GM12878 (cell line): Measurements from ENCODE around the gene RASGRF2. TPM values are rescaled to one million over a fixed set of nuclear protein-coding genes. Genes with fewer than 3 reads are reported as not detected.

Source experiments
- ATAC-seq: fragments of 200-7000 bp; cut with Tn5 transposase; 3 replicates; pipeline ENCODE4 v1.9.1; 2020; ENCODE audit warnings: mild to moderate bottlenecking, moderate library complexity
- BruUV-seq: library from RNA; stranded (reverse); fragments of 400-500 nt; replicated peaks from 2 replicates; lab custom pipeline; 2021; lab: Mats Ljungman, UMichigan
- CTCF ChIA-PET: fragments of 300-600 bp; sonication (Branson Sonifier 250); formaldehyde crosslinking; extraction: SDS; loops from one replicate; lab custom pipeline; 2021; ENCODE audit warnings: inconsistent platforms; lab: Yijun Ruan, JAX
- POLR2A ChIA-PET: fragments of 350-600 bp; formaldehyde crosslinking; extraction: SDS; loops from one replicate; lab custom pipeline; 2021; ENCODE audit warnings: inconsistent platforms; lab: Charles Lee
- RAD21 ChIA-PET: fragments of 300-600 bp; sonication (Branson Sonifier 250); formaldehyde crosslinking; loops from one replicate; lab custom pipeline; 2023; ENCODE audit warnings: antibody characterized with exemption; ENCODE audit not compliant: unreplicated experiment; lab: Charles Lee
- SMC1A ChIA-PET: fragments of 300-600 bp; sonication (Branson Sonifier 250); formaldehyde crosslinking; loops from one replicate; lab custom pipeline; 2023; ENCODE audit not compliant: unreplicated experiment, uncharacterized antibody; lab: Charles Lee
- DNase-seq: peaks from one replicate; pipeline ENCODE4 v3.0.0-alpha.2; 2011; ENCODE audit warnings: low read depth, low spot score
- FAIRE-seq: peaks from 3 replicates; lab custom pipeline; 2011; peaks lifted over from hg19 to GRCh38; lab: Jason Lieb, UNC
- H2AFZ ChIP-seq: 2 replicates; pipeline ENCODE4 v1.6.0; 2011; ENCODE audit warnings: low read depth, low read length, control low read depth; ENCODE audit not compliant: control insufficient read depth
- H3K27ac ChIP-seq: 2 replicates; pipeline ENCODE4 v1.5.1; 2011; ENCODE audit warnings: control low read depth; ENCODE audit not compliant: control insufficient read depth, insufficient read depth
- H3K27me3 ChIP-seq, 2 experiments: replicated peaks in 1 of 2; 2 replicates each; pipeline versions ENCODE4 v1.6.0 to v1.6.1; 2011; ENCODE audit warnings: low read length in 1 of 2; ENCODE audit not compliant: control insufficient read depth in 2 of 2, insufficient read depth in 2 of 2
- H3K36me3 ChIP-seq, 2 experiments: 2 replicates each; pipeline ENCODE4 v1.5.1; 2011; ENCODE audit warnings: low read length in 1 of 2; ENCODE audit not compliant: control insufficient read depth in 2 of 2, insufficient read depth in 2 of 2
- H3K4me1 ChIP-seq: 2 replicates; pipeline ENCODE4 v1.6.1; 2011; ENCODE audit warnings: mild to moderate bottlenecking, low read length, moderate library complexity, mixed read lengths; ENCODE audit not compliant: control insufficient read depth, insufficient read depth
- H3K4me2 ChIP-seq: 2 replicates; pipeline ENCODE4 v1.6.0; 2011; ENCODE audit warnings: control low read depth; ENCODE audit not compliant: control insufficient read depth, insufficient read depth
- H3K4me3 ChIP-seq: fragments of 200-600 bp; sonication (generic); 2 replicates; pipeline ENCODE4 v1.5.1; 2016
- H3K79me2 ChIP-seq: 2 replicates; pipeline ENCODE4 v1.6.0; 2011; ENCODE audit warnings: low read length; ENCODE audit not compliant: control insufficient read depth, insufficient read depth
- H3K9ac ChIP-seq: 2 replicates; pipeline ENCODE4 v1.8.0; 2011; ENCODE audit warnings: low read length, control low read depth, mixed read lengths; ENCODE audit not compliant: control insufficient read depth, insufficient read depth
- H3K9me3 ChIP-seq: replicated peaks from 3 replicates; pipeline ENCODE4 v1.5.1; 2011; ENCODE audit warnings: mild to moderate bottlenecking, low read length; ENCODE audit not compliant: control insufficient read depth, insufficient read depth
- H4K20me1 ChIP-seq: 2 replicates; pipeline ENCODE4 v1.6.0; 2011; ENCODE audit not compliant: control insufficient read depth, insufficient read depth
- BRCA1 ChIP-seq: IDR thresholded peaks from 2 replicates; pipeline ENCODE4 v1.6.1; 2011; ENCODE audit warnings: low read depth, low read length, improper control_type of control experiment
- ESRRA ChIP-seq: IDR thresholded peaks from 2 replicates; pipeline ENCODE4 v1.6.1; 2012; ENCODE audit warnings: mild to moderate bottlenecking, low read length, improper control_type of control experiment
- FOXM1 ChIP-seq: IDR thresholded peaks from 2 replicates; pipeline ENCODE4 v1.6.1; 2012; ENCODE audit warnings: low read depth, mild to moderate bottlenecking, inconsistent platforms, low read length, moderate library complexity
- GATAD2B ChIP-seq: fragments of 450-650 bp; conservative IDR thresholded peaks from 2 replicates; pipeline ENCODE4 v1.6.1; 2017; ENCODE audit warnings: low read depth, mild to moderate bottlenecking, moderate library complexity
- NR2C1 ChIP-seq: fragments of 450-650 bp; IDR thresholded peaks from 2 replicates; pipeline ENCODE4 v1.6.1; 2017; ENCODE audit warnings: antibody characterized with exemption, mild to moderate bottlenecking, moderate library complexity
- NR2C2 ChIP-seq: IDR thresholded peaks from 2 replicates; pipeline ENCODE4 v1.6.1; 2011; ENCODE audit warnings: borderline replicate concordance, low read depth; ENCODE audit not compliant: control insufficient read depth, insufficient read length
- RBBP5 ChIP-seq: fragments of 200-600 bp; sonication (generic); conservative IDR thresholded peaks from 2 replicates; pipeline ENCODE4 v1.6.1; 2016
- RFX5 ChIP-seq: IDR thresholded peaks from 2 replicates; pipeline ENCODE4 v1.6.1; 2011; ENCODE audit warnings: low read depth, low read length, improper control_type of control experiment
- SPI1 ChIP-seq: IDR thresholded peaks from 2 replicates; pipeline ENCODE4 v1.6.1; 2011; ENCODE audit warnings: low read depth, mild to moderate bottlenecking, low read length, moderate library complexity, borderline replicate concordance; ENCODE audit not compliant: insufficient read depth
- SRF ChIP-seq, 2 experiments: IDR thresholded peaks; 2 replicates each; pipeline ENCODE4 v1.6.1; 2011; ENCODE audit warnings: low read depth in 2 of 2, low read length in 2 of 2, mild to moderate bottlenecking in 1 of 2, moderate library complexity in 1 of 2
- ZNF384 ChIP-seq: IDR thresholded peaks from 2 replicates; pipeline ENCODE4 v1.6.1; 2012; ENCODE audit warnings: low read depth, mild to moderate bottlenecking, low read length, improper control_type of control experiment, borderline replicate concordance
- WGBS: methylation state at CpG from one replicate; pipeline ENCODE4 v1.1.6; 2016; ENCODE audit warnings: low lambda C conversion rate; ENCODE audit not compliant: insufficient replicate concordance, insufficient coverage; ENCODE audit errors: missing lambda C conversion rate; 5-methylcytosine and 5-hydroxymethylcytosine counted together
- in situ Hi-C: fragments of 300-500 bp; cut with MboI; formaldehyde crosslinking; loops from 9 replicates; pipeline ENCODE4 v1.14.3; 2018; ENCODE audit warnings: mixed read lengths
- intact Hi-C: fragments of 100-400 bp; cut with micrococcal nuclease; formaldehyde crosslinking; loops from one replicate; pipeline ENCODE4 v1.14.2; 2022; ENCODE audit not compliant: unreplicated experiment
- polyA plus RNA-seq, 11 experiments: library from polyadenylated mRNA; depleted of rRNA in 4 of 11; unstranded in 6 of 11; stranded (reverse) in 5 of 11; fragments of >200 nt; fragmentation: Nextera tagmentation in 4 of 11; fragmentation: Illumina TruSeq in 1 of 11; extraction: Ambion mirVana in 4 of 11; extraction: Trizol in 1 of 11; gene quantifications; 1 replicate in 1 of 11; 2 replicates in 10 of 11; pipeline versions ENCODE4 v1.2.1 to v1.2.3, GENCODE V29; 2011 to 2016; ENCODE audit warnings: inconsistent platforms in 2 of 11, missing spikeins in 2 of 11, low read depth in 1 of 11
- total RNA-seq, 4 experiments: library from RNA; depleted of rRNA in 3 of 4; stranded (reverse); fragments of >200 nt in 3 of 4; fragmentation: Illumina TruSeq in 1 of 4; extraction: Trizol in 1 of 4; gene quantifications; 2 replicates each; pipeline versions ENCODE4 v1.2.1 to v1.2.3, GENCODE V29; 2013 to 2021
- TF ChIP-seq, protein P1 (sequence below): fragments of 450-650 bp; IDR thresholded peaks from 2 replicates; pipeline ENCODE4 v1.6.1; 2016; ENCODE audit warnings: mild to moderate bottlenecking, moderate library complexity, borderline replicate concordance
- TF ChIP-seq, protein P2 (sequence below): fragments of 450-650 bp; IDR thresholded peaks from 2 replicates; pipeline ENCODE4 v1.6.1; 2018; ENCODE audit warnings: mild to moderate bottlenecking, low read depth, moderate library complexity; ENCODE audit not compliant: partially characterized antibody
- TF ChIP-seq, protein P3 (sequence below): fragments of 450-650 bp; IDR thresholded peaks from 2 replicates; pipeline ENCODE4 v1.6.1; 2017; ENCODE audit warnings: mild to moderate bottlenecking

RASGRF2 gene
- total and polyA plus RNA-seq, 10 of the 15 experiments (the other 5 are each of a cell fraction or from before 2014, with no cell fraction given): 0.05 to 0.24 (median 0.07) TPM

DNA sequence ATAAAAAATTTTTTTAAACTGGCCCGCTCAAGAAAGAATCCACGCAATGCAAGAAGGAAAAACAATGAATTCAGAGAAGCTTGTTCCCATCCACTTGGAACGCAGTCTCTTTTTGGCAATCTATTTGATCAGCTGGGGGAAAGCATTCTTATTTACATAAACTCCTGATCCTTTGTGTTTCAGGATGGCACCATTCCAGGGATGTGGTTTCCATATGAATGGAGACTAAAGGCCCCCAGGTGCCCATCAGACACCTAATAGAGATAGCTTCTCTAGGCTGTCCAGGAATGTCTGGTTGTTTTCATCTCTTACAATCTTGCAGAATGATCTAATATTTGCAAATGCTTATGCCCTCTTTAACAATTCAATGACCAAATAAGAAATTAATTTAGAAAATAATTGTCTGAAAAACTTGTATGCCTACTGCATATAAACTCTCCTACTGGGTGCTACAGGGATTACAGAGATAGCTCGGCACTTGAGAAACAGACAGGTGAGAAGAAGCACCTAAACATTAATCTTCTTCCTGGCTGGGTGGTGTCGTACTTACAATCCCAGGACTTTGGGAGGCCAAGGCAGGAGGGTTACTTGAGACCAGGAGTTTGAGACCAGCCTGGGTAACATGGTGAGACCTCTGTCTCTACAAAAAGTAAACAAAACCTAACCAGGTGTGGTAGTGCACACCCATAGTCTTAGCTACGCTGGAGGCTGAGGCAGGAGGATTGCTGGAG is 3.0 kb upstream of the RASGRF2 start (continued):
- TF ChIP-seq ESRRA (no peak), ZNF384 (no peak), SPI1 (no peak), NR2C1 (no peak), RBBP5 (no peak), FOXM1 (no peak)
- TF ChIP-seq, protein P1, sequence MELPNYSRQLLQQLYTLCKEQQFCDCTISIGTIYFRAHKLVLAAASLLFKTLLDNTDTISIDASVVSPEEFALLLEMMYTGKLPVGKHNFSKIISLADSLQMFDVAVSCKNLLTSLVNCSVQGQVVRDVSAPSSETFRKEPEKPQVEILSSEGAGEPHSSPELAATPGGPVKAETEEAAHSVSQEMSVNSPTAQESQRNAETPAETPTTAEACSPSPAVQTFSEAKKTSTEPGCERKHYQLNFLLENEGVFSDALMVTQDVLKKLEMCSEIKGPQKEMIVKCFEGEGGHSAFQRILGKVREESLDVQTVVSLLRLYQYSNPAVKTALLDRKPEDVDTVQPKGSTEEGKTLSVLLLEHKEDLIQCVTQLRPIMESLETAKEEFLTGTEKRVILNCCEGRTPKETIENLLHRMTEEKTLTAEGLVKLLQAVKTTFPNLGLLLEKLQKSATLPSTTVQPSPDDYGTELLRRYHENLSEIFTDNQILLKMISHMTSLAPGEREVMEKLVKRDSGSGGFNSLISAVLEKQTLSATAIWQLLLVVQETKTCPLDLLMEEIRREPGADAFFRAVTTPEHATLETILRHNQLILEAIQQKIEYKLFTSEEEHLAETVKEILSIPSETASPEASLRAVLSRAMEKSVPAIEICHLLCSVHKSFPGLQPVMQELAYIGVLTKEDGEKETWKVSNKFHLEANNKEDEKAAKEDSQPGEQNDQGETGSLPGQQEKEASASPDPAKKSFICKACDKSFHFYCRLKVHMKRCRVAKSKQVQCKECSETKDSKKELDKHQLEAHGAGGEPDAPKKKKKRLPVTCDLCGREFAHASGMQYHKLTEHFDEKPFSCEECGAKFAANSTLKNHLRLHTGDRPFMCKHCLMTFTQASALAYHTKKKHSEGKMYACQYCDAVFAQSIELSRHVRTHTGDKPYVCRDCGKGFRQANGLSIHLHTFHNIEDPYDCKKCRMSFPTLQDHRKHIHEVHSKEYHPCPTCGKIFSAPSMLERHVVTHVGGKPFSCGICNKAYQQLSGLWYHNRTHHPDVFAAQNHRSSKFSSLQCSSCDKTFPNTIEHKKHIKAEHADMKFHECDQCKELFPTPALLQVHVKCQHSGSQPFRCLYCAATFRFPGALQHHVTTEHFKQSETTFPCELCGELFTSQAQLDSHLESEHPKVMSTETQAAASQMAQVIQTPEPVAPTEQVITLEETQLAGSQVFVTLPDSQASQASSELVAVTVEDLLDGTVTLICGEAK: no peak

DNA sequence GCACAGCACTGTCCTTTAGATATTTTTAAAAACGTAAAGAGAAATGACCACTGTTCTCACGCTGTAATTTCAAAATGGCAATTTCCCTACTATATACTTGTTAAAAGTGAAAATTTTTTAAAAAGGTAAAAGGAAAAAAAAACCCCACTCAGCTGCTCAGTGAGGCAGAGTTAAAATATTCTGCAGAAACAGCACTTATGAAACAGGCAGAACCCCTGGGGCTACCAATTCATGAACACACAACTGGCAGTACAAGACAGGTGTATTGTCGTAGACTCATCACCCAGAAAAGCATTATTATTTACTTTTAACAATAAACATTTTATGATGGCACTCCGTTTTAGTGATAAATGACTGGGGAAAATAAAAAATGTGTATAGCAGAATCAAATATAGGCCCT is 1.5 kb upstream of the RASGRF2 start:
- in situ Hi-C loops: no loop called here
- CTCF ChIA-PET: no interaction called here
- RAD21 ChIA-PET: no interaction called here
- Histone ChIP-seq H3K9ac (no peak overlapping the region), H3K36me3 (no peaks in the 10 kb centered on the region), H4K20me1 (no peaks in the 10 kb centered on the region), H3K4me1 (no peaks in the 10 kb centered on the region), H2AFZ (no peak overlapping the region), H3K27ac (no peak overlapping the region), H3K9me3 (no peaks in the 10 kb centered on the region; the same call in 2 of the 3 replicates), H3K4me3 (no peak overlapping the region), H3K4me2 (no peak overlapping the region), H3K27me3 (peaks cover 8 to 12% of the 10 kb centered on the region in 2 experiments), H3K79me2 (no peaks in the 10 kb centered on the region)
- intact Hi-C loops: no loop called here
- DNase-seq (no peak), FAIRE-seq (no peak), ATAC-seq (no peak)
- 17% methylated on average over 4 of the region's 4 CpGs for WGBS
- BruUV-seq: no TSS peak
- POLR2A ChIA-PET: no interaction called here
- SMC1A ChIA-PET: no interaction called here
- TF ChIP-seq SRF (IDR thresholded peaks at IDR 0.05; ENCODE audit: low read depth in 2 of 2, low read length in 2 of 2): no peak
- no peak for TF ChIP-seq NR2C2
- TF ChIP-seq RFX5: no peak
- TF ChIP-seq GATAD2B: no peak
- TF ChIP-seq, protein P2, sequence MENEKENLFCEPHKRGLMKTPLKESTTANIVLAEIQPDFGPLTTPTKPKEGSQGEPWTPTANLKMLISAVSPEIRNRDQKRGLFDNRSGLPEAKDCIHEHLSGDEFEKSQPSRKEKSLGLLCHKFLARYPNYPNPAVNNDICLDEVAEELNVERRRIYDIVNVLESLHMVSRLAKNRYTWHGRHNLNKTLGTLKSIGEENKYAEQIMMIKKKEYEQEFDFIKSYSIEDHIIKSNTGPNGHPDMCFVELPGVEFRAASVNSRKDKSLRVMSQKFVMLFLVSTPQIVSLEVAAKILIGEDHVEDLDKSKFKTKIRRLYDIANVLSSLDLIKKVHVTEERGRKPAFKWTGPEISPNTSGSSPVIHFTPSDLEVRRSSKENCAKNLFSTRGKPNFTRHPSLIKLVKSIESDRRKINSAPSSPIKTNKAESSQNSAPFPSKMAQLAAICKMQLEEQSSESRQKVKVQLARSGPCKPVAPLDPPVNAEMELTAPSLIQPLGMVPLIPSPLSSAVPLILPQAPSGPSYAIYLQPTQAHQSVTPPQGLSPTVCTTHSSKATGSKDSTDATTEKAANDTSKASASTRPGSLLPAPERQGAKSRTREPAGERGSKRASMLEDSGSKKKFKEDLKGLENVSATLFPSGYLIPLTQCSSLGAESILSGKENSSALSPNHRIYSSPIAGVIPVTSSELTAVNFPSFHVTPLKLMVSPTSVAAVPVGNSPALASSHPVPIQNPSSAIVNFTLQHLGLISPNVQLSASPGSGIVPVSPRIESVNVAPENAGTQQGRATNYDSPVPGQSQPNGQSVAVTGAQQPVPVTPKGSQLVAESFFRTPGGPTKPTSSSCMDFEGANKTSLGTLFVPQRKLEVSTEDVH: no peak
- TF ChIP-seq, protein P3, sequence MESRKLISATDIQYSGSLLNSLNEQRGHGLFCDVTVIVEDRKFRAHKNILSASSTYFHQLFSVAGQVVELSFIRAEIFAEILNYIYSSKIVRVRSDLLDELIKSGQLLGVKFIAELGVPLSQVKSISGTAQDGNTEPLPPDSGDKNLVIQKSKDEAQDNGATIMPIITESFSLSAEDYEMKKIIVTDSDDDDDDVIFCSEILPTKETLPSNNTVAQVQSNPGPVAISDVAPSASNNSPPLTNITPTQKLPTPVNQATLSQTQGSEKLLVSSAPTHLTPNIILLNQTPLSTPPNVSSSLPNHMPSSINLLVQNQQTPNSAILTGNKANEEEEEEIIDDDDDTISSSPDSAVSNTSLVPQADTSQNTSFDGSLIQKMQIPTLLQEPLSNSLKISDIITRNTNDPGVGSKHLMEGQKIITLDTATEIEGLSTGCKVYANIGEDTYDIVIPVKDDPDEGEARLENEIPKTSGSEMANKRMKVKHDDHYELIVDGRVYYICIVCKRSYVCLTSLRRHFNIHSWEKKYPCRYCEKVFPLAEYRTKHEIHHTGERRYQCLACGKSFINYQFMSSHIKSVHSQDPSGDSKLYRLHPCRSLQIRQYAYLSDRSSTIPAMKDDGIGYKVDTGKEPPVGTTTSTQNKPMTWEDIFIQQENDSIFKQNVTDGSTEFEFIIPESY: no peak
- TF ChIP-seq BRCA1: no peak
